ENCODE data around the gene KRTAP6-1. TPM values are rescaled to one million over a fixed set of nuclear protein-coding genes. Genes with fewer than 3 reads are reported as not detected.

The KRTAP6-1 gene
- total RNA-seq, 1 donor from 2014 or later = not detected

- no peak for DNase-seq
These were observed 36.0 kb downstream of the KRTAP6-1 start for GRCh38 chr21:30577766-30578165.

GRCh38 chr21:30567617-30568016 is 46.1 kb downstream of the KRTAP6-1 start:
- DNase-seq = no peak

GRCh38 chr21:30563630-30564029 is 50.1 kb downstream of the KRTAP6-1 start:
- no peak for DNase-seq

Small RNA genes within 50 kb of the gene (small RNA-seq; reads per million reads assigned to genes)
- gene KRTAP20-1 (ENCODE audit: low replicate concordance) (not detected), gene KRTAP20-3 (ENCODE audit: low replicate concordance) (not detected), gene KRTAP20-4 (ENCODE audit: low replicate concordance) (not detected), gene KRTAP22-1 (ENCODE audit: low replicate concordance) (not detected), gene KRTAP22-2 (ENCODE audit: low replicate concordance) (not detected)

Other genes with a start within 250 kb of the KRTAP6-1 start
- gene KRTAP13-2, start 241.7 kb downstream of the KRTAP6-1 start, total RNA-seq = 2.9 TPM
- gene KRTAP13-1, start 217.9 kb downstream of the KRTAP6-1 start, total RNA-seq = 0.99 TPM
- not detected for gene KRTAP13-3, start 188.0 kb downstream of the KRTAP6-1 start, total RNA-seq
- gene KRTAP13-4, start 183.7 kb downstream of the KRTAP6-1 start, total RNA-seq = not detected
- not detected for gene KRTAP15-1, start 173.7 kb downstream of the KRTAP6-1 start, total RNA-seq
- 11.4 TPM for gene KRTAP19-1, start 133.6 kb downstream of the KRTAP6-1 start, total RNA-seq
- not detected for gene KRTAP19-2, start 126.5 kb downstream of the KRTAP6-1 start, total RNA-seq
- 9.7 TPM for gene KRTAP19-3, start 121.9 kb downstream of the KRTAP6-1 start, total RNA-seq
- not detected for gene KRTAP19-4, start 116.8 kb downstream of the KRTAP6-1 start, total RNA-seq
- gene KRTAP19-5, start 111.8 kb downstream of the KRTAP6-1 start, total RNA-seq = 25.9 TPM
- not detected for gene KRTAP19-6, start 72.1 kb downstream of the KRTAP6-1 start, total RNA-seq
- not detected for gene KRTAP19-7, start 52.6 kb downstream of the KRTAP6-1 start, total RNA-seq
- not detected for gene KRTAP22-2, start 23.5 kb downstream of the KRTAP6-1 start, total RNA-seq
- gene KRTAP6-3, start 21.5 kb downstream of the KRTAP6-1 start, total RNA-seq = not detected
- gene KRTAP6-2, start 15.0 kb downstream of the KRTAP6-1 start, total RNA-seq = not detected
- not detected for gene KRTAP22-1, start 12.8 kb downstream of the KRTAP6-1 start, total RNA-seq
- not detected for gene KRTAP20-1, start 2.5 kb upstream of the KRTAP6-1 start, total RNA-seq
- not detected for gene KRTAP20-4, start 6.7 kb upstream of the KRTAP6-1 start, total RNA-seq
- gene KRTAP20-2, start 21.3 kb upstream of the KRTAP6-1 start, total RNA-seq = 1.2 TPM
- not detected for gene KRTAP20-3, start 28.9 kb upstream of the KRTAP6-1 start, total RNA-seq
- gene KRTAP21-3, start 104.8 kb upstream of the KRTAP6-1 start, total RNA-seq = not detected
- 1.3 TPM for gene KRTAP21-2, start 133.3 kb upstream of the KRTAP6-1 start, total RNA-seq
- gene KRTAP21-1, start 141.5 kb upstream of the KRTAP6-1 start, total RNA-seq = not detected
- 2.5 TPM for gene KRTAP8-1, start 199.3 kb upstream of the KRTAP6-1 start, total RNA-seq
- 3.4 TPM for gene KRTAP7-1, start 215.8 kb upstream of the KRTAP6-1 start, total RNA-seq

All from skin of body (tissue), 3 donors.